HepG2 (cell line): ENCODE data around the gene ELP1. TPM values are rescaled to one million over a fixed set of nuclear protein-coding genes. Genes with fewer than 3 reads are reported as not detected.
A peak's percentile ranks its signal among the peaks of the same experiment; 100 is the strongest.

Experiments
- JUN ChIP-seq: sonication (generic); formaldehyde crosslinking; IDR thresholded peaks from 2 replicates; pipeline ENCODE4 v1.4.0; 2020; ENCODE audit warnings: mild to moderate bottlenecking, missing genetic modification reagents
- XRCC5 ChIP-seq: fragments of 200-400 bp; formaldehyde crosslinking; optimal IDR thresholded peaks from 2 replicates; pipeline ENCODE3; 2017; ENCODE audit warnings: mild to moderate bottlenecking, low read length
- ZNF292 ChIP-seq: sonication (generic); formaldehyde crosslinking; IDR thresholded peaks from 2 replicates; pipeline ENCODE4 v1.8.1; 2022; ENCODE audit warnings: mild to moderate bottlenecking, low read depth, missing genetic modification reagents, borderline replicate concordance
- ZNF329 ChIP-seq: sonication (generic); formaldehyde crosslinking; IDR thresholded peaks from 2 replicates; pipeline ENCODE4 v1.9.0; 2021; ENCODE audit warnings: low read depth, mild to moderate bottlenecking, missing genetic modification reagents
- ZNF33B ChIP-seq: sonication (generic); formaldehyde crosslinking; IDR thresholded peaks from 2 replicates; pipeline ENCODE4 v1.5.1; 2020; ENCODE audit warnings: mild to moderate bottlenecking, missing genetic modification reagents
- ZNF616 ChIP-seq: sonication (generic); formaldehyde crosslinking; IDR thresholded peaks from 2 replicates; pipeline ENCODE4 v1.5.0; 2020; ENCODE audit warnings: low read depth, mild to moderate bottlenecking, missing genetic modification reagents
- ZNF724P ChIP-seq: sonication (generic); formaldehyde crosslinking; IDR thresholded peaks from 2 replicates; pipeline ENCODE4 v1.8.0; 2022; ENCODE audit warnings: missing genetic modification reagents, borderline replicate concordance
- polyA plus RNA-seq, 8 experiments: library from polyadenylated mRNA; depleted of rRNA in 3 of 8; stranded (reverse) in 7 of 8; unstranded in 1 of 8; fragments of >200 nt; fragmentation: Illumina TruSeq in 4 of 8; extraction: Trizol in 4 of 8; gene quantifications; 2 replicates each; pipeline versions ENCODE4 v1.2.1 to v1.2.3, GENCODE V29; 2011 to 2016; ENCODE audit warnings: low read depth in 4 of 8, missing spikeins in 1 of 8, mixed read lengths in 1 of 8; ENCODE audit not compliant: insufficient read depth in 1 of 8
- total RNA-seq, 5 experiments: library from RNA; depleted of rRNA; stranded (reverse); fragments of >200 nt; fragmentation: Illumina TruSeq; extraction: Trizol; gene quantifications; 2 replicates each; pipeline ENCODE4 v1.2.3, GENCODE V29; 2016; ENCODE audit warnings: low read depth in 1 of 5
- TF ChIP-seq, protein P1 (sequence below): sonication (generic); formaldehyde crosslinking; IDR thresholded peaks from 2 replicates; pipeline ENCODE4 v1.4.0; 2020; ENCODE audit warnings: missing genetic modification reagents, mild to moderate bottlenecking, borderline replicate concordance
- TF ChIP-seq, protein P2 (sequence below): conservative IDR thresholded peaks from 2 replicates; pipeline ENCODE4 v1.6.1; 2018; ENCODE audit warnings: missing genetic modification reagents
- TF ChIP-seq, protein P3 (sequence below): sonication (generic); formaldehyde crosslinking; IDR thresholded peaks from 2 replicates; pipeline ENCODE4 v1.5.0; 2020; ENCODE audit warnings: missing genetic modification reagents
- TF ChIP-seq, protein P4 (sequence below): sonication (generic); formaldehyde crosslinking; IDR thresholded peaks from 2 replicates; pipeline ENCODE4 v1.5.1; 2020; ENCODE audit warnings: missing genetic modification reagents, mild to moderate bottlenecking, borderline replicate concordance
- TF ChIP-seq, protein P5 (sequence below): sonication (generic); formaldehyde crosslinking; IDR thresholded peaks from 2 replicates; pipeline ENCODE4 v1.4.0; 2020; ENCODE audit warnings: mild to moderate bottlenecking, missing genetic modification reagents
- TF ChIP-seq, protein P6 (sequence below): sonication (generic); formaldehyde crosslinking; IDR thresholded peaks from 2 replicates; pipeline ENCODE4 v1.8.1; 2023; ENCODE audit warnings: mild to moderate bottlenecking, moderate library complexity, missing genetic modification reagents
- TF ChIP-seq, protein P7 (sequence below): sonication (generic); formaldehyde crosslinking; IDR thresholded peaks from 2 replicates; pipeline ENCODE4 v1.8.0; 2022; ENCODE audit warnings: mild to moderate bottlenecking, missing genetic modification reagents

Gene ELP1
- total and polyA plus RNA-seq, 2 of the 13 experiments (the other 11 are each of a cell fraction or from before 2014, with no cell fraction given), result 157 to 275 TPM

DNA sequence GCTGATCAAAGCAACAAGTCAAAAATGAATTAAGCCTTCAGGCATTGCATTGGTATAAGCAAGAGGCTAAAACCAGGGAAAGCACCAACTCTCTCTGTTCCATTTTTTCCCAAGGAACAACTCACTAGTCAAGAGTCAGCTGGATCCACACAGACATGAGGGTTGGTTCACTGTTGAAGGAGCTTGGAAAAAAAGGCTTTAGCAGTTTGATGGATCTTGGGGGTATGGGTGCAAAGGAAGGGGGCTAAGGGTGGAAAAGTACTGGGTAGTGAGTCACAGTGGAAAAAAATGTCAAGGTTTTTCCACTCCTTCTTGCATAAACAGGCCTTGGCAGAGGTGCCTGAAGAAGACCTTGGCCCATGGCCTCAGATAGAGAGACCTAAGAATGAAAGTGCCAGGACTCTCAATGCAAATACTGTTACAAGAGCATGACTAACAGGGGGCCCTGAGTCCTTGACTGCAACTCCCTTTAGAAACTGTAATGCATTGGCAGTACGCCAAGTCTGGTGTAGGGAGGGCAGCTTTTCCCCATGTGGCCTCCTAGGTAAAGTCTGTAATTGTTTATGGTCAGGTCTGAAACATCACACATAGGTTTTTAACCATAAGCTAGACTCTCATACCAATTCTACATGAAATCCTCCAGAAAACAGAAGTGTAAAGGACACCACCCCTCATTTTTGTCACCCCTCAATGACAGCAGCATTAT, 48.1 kb downstream of the ELP1 start (continued):
- TF ChIP-seq, protein P1, sequence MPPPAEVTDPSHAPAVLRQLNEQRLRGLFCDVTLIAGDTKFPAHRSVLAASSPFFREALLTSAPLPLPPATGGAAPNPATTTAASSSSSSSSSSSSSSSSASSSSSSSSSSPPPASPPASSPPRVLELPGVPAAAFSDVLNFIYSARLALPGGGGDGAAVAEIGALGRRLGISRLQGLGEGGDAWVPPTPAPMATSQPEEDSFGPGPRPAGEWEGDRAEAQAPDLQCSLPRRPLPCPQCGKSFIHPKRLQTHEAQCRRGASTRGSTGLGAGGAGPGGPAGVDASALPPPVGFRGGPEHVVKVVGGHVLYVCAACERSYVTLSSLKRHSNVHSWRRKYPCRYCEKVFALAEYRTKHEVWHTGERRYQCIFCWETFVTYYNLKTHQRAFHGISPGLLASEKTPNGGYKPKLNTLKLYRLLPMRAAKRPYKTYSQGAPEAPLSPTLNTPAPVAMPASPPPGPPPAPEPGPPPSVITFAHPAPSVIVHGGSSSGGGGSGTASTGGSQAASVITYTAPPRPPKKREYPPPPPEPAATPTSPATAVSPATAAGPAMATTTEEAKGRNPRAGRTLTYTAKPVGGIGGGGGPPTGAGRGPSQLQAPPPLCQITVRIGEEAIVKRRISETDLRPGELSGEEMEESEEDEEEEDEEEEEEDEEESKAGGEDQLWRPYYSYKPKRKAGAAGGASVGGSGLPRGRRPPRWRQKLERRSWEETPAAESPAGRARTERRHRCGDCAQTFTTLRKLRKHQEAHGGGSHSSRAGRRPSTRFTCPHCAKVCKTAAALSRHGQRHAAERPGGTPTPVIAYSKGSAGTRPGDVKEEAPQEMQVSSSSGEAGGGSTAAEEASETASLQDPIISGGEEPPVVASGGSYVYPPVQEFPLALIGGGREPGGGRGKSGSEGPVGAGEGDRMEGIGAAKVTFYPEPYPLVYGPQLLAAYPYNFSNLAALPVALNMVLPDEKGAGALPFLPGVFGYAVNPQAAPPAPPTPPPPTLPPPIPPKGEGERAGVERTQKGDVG (CRISPR knock-in tag), result 0 out of 2 replicates have a peak, but pooled peaks have one; percentile 65
- TF ChIP-seq ZNF724P (CRISPR knock-in tag) (0 out of 2 replicates have a peak, but pooled peaks have one; percentile 29), ZNF292 (CRISPR knock-in tag) (peak; percentile 60; the same call in 1 of the 2 replicates), JUN (CRISPR knock-in tag) (peak; percentile 99), XRCC5 (peak; percentile 71), ZNF329 (CRISPR knock-in tag) (0 out of 2 replicates have a peak, but pooled peaks have one; percentile 77), ZNF33B (CRISPR knock-in tag) (peak; percentile 46; the same call in 1 of the 2 replicates), ZNF616 (no peak)
- TF ChIP-seq, protein P2, sequence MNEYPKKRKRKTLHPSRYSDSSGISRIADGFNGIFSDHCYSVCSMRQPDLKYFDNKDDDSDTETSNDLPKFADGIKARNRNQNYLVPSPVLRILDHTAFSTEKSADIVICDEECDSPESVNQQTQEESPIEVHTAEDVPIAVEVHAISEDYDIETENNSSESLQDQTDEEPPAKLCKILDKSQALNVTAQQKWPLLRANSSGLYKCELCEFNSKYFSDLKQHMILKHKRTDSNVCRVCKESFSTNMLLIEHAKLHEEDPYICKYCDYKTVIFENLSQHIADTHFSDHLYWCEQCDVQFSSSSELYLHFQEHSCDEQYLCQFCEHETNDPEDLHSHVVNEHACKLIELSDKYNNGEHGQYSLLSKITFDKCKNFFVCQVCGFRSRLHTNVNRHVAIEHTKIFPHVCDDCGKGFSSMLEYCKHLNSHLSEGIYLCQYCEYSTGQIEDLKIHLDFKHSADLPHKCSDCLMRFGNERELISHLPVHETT (CRISPR knock-in tag), result 0 out of 2 replicates have a peak, but pooled peaks have one; percentile 27
- TF ChIP-seq, protein P3, sequence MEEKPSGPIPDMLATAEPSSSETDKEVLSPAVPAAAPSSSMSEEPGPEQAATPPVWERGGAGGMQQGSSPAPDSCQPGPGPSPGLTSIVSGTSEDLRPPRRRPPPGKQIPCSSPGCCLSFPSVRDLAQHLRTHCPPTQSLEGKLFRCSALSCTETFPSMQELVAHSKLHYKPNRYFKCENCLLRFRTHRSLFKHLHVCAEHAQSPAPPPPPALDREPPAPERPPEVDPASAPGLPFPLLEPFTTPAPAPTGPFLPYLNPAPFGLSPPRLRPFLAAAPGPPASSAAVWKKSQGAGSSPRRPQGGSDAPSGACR, result 0 out of 2 replicates have a peak, but pooled peaks have one; percentile 55
- TF ChIP-seq, protein P4, sequence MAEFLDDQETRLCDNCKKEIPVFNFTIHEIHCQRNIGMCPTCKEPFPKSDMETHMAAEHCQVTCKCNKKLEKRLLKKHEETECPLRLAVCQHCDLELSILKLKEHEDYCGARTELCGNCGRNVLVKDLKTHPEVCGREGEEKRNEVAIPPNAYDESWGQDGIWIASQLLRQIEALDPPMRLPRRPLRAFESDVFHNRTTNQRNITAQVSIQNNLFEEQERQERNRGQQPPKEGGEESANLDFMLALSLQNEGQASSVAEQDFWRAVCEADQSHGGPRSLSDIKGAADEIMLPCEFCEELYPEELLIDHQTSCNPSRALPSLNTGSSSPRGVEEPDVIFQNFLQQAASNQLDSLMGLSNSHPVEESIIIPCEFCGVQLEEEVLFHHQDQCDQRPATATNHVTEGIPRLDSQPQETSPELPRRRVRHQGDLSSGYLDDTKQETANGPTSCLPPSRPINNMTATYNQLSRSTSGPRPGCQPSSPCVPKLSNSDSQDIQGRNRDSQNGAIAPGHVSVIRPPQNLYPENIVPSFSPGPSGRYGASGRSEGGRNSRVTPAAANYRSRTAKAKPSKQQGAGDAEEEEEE (CRISPR knock-in tag), result peak; percentile 96; the same call in 1 of the 2 replicates
- TF ChIP-seq, protein P5, sequence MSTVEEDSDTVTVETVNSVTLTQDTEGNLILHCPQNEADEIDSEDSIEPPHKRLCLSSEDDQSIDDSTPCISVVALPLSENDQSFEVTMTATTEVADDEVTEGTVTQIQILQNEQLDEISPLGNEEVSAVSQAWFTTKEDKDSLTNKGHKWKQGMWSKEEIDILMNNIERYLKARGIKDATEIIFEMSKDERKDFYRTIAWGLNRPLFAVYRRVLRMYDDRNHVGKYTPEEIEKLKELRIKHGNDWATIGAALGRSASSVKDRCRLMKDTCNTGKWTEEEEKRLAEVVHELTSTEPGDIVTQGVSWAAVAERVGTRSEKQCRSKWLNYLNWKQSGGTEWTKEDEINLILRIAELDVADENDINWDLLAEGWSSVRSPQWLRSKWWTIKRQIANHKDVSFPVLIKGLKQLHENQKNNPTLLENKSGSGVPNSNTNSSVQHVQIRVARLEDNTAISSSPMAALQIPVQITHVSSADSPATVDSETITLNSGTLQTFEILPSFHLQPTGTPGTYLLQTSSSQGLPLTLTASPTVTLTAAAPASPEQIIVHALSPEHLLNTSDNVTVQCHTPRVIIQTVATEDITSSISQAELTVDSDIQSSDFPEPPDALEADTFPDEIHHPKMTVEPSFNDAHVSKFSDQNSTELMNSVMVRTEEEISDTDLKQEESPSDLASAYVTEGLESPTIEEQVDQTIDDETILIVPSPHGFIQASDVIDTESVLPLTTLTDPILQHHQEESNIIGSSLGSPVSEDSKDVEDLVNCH (CRISPR knock-in tag), result no peak
- TF ChIP-seq, protein P6, sequence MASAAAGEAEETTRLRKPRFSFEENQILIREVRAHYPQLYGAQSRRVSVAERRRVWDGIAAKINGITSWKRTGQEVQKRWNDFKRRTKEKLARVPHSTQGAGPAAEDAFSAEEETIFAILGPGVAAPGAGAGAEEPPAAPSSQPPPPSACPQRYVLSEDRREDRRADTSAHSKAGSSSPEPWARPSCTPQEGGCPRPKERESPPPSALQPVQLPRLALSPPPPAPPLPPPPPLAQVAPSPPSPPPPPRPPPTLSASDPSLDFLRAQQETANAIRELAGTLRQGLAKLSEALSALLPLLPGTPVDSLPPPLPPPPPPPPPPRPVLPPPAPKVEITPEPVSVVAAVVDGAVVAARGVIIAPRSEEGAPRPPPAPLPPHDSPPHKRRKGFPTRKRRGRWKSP (CRISPR knock-in tag), result peak; percentile 68
- TF ChIP-seq, protein P7, sequence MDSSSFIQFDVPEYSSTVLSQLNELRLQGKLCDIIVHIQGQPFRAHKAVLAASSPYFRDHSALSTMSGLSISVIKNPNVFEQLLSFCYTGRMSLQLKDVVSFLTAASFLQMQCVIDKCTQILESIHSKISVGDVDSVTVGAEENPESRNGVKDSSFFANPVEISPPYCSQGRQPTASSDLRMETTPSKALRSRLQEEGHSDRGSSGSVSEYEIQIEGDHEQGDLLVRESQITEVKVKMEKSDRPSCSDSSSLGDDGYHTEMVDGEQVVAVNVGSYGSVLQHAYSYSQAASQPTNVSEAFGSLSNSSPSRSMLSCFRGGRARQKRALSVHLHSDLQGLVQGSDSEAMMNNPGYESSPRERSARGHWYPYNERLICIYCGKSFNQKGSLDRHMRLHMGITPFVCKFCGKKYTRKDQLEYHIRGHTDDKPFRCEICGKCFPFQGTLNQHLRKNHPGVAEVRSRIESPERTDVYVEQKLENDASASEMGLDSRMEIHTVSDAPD (CRISPR knock-in tag), result peak; percentile 87; the same call in 1 of the 2 replicates
